Left lung (tissue), 10 donors: ENCODE results near the gene RAMP2. TPM values are rescaled to one million over a fixed set of nuclear protein-coding genes. Genes with fewer than 3 reads are reported as not detected.
"Not testable (repeated sequence)": the region's sequence is repeated elsewhere in the genome, so short reads cannot be mapped to it uniquely, and the experiment has no call there.

Source experiments
- ATAC-seq: fragments of 200-7000 bp; cut with Tn5 transposase; one replicate; pipeline ENCODE4 v1.9.1; 2020; ENCODE audit warnings: moderate library complexity
- DNase-seq, 4 donors: peaks; one replicate each; pipeline ENCODE4 v3.0.0-alpha.2; 2013 to 2020
- H3K27ac ChIP-seq, 2 donors: fragments of 200-600 bp; sonication (generic) in 1 of 2; one replicate each; pipeline versions ENCODE4 v1.5.0 to v1.8.0; 2020 to 2021
- H3K27me3 ChIP-seq, 2 donors: fragments of 200-600 bp; sonication (generic) in 1 of 2; one replicate each; pipeline versions ENCODE4 v1.5.0 to v1.8.0; 2020 to 2021
- H3K36me3 ChIP-seq, 2 donors: fragments of 200-600 bp; sonication (generic) in 1 of 2; one replicate each; pipeline versions ENCODE4 v1.5.0 to v1.8.0; 2020 to 2021
- H3K4me1 ChIP-seq, 2 donors: fragments of 200-600 bp; one replicate each; pipeline ENCODE4 v1.8.0; 2021
- H3K4me3 ChIP-seq, 2 donors: fragments of 200-600 bp; sonication (generic) in 1 of 2; one replicate each; pipeline versions ENCODE4 v1.5.0 to v1.8.0; 2020 to 2021; ENCODE audit warnings: mild to moderate bottlenecking in 1 of 2
- H3K9me3 ChIP-seq, 2 donors: fragments of 200-600 bp; sonication (generic) in 1 of 2; one replicate each; pipeline versions ENCODE4 v1.5.0 to v1.8.0; 2020 to 2021
- intact Hi-C, 2 donors: fragments of 100-400 bp; cut with DNase I; formaldehyde crosslinking; loops; one replicate each; pipeline versions ENCODE4 v1.11.2 to v1.14.2; 2022
- polyA plus RNA-seq, 6 donors: library from polyadenylated mRNA; unstranded; fragments of 120-200 nt; gene quantifications; one replicate each; pipeline ENCODE4 v1.2.1, GENCODE V29; 2013; ENCODE audit not compliant: insufficient read length in 6 of 6
- total RNA-seq, 2 donors: library from RNA; stranded (reverse); fragmentation: NEBNext Ultra II Directional; extraction: Animal tissue kit (Norgen Biotek cat#: 25700); gene quantifications; one replicate each; pipeline ENCODE4 v1.2.1, GENCODE V29; 2021
- TF ChIP-seq, protein P1 (sequence below), 2 donors: fragments of 200-600 bp; sonication (generic) in 1 of 2; IDR thresholded peaks; one replicate each; pipeline versions ENCODE4 v1.5.0 to v1.8.0; 2021; ENCODE audit warnings: antibody characterized with exemption in 2 of 2
- donor health status: DM: no; HTN: yes; CAD: no.
- donor health status: DM: no; HTN: no; CAD: no.

RAMP2 gene
- total and polyA plus RNA-seq, 8 donors, result 76.1 to 213 (median 173) TPM

DNA sequence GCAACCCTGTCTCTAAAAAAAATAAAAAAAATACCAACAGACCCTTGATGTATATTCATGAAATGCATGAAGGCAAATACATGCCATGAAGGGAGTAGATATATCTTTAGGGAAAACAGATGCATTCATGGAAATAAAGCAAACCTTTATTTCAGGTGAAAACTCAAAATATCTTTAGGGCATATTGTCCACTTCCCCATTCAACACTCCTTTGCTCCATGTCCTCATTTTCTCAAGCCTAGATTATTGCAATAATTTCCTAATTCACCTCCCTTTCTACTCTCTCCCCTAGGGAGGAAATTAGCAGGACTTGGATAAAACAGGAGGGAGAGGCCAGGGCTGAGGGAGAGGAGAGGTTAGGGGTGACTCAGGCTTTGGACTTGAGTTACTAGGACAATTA lies 6.5 kb downstream of the RAMP2 start:
- H3K36me3 ChIP-seq, result no peaks in the 10 kb centered on the region
- peaks cover 0 to 4% of the 10 kb centered on the region in 2 donors for H3K4me1 ChIP-seq
- ATAC-seq, result no peak

DNA sequence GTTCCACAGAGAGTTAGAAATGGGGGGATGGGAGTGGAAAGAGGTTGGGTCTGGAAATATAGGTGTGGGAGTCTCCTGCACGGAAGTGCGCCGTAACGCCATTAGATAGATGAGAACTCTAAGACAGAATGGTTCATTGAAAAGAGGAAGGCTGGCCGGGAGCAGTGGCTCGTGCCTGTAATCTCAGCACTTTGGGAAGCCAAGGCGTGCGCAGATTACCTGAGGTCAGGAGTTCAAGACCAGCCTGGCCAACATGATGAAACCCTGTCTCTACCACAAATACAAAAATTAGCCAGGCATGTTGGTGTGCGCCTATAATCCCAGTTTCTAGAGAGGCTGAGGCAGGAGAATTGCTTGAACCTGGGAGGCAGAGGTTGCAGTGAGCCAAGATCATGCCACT lies 7.0 kb downstream of the RAMP2 start:
- H3K9me3 ChIP-seq, intact Hi-C loops, DNase-seq, H3K36me3 ChIP-seq, H3K4me3 ChIP-seq, ATAC-seq, H3K27me3 ChIP-seq, H3K4me1 ChIP-seq, H3K27ac ChIP-seq: not testable (repeated sequence)

More for the DNA sequence above, 6.5 kb downstream of the RAMP2 start:
- Histone ChIP-seq H3K27ac (no peak overlapping the region), H3K27me3 (peaks cover 0 to 14% of the 10 kb centered on the region in 2 donors), H3K4me3 (no peak overlapping the region), H3K9me3 (no peaks in the 10 kb centered on the region)
- intact Hi-C loops, result no loop called here
- TF ChIP-seq, protein P1, sequence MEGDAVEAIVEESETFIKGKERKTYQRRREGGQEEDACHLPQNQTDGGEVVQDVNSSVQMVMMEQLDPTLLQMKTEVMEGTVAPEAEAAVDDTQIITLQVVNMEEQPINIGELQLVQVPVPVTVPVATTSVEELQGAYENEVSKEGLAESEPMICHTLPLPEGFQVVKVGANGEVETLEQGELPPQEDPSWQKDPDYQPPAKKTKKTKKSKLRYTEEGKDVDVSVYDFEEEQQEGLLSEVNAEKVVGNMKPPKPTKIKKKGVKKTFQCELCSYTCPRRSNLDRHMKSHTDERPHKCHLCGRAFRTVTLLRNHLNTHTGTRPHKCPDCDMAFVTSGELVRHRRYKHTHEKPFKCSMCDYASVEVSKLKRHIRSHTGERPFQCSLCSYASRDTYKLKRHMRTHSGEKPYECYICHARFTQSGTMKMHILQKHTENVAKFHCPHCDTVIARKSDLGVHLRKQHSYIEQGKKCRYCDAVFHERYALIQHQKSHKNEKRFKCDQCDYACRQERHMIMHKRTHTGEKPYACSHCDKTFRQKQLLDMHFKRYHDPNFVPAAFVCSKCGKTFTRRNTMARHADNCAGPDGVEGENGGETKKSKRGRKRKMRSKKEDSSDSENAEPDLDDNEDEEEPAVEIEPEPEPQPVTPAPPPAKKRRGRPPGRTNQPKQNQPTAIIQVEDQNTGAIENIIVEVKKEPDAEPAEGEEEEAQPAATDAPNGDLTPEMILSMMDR (IDR thresholded peaks at IDR 0.05), result no peak
- no peak for DNase-seq

GRCh38 chr17:42769964-42770363 lies 8.9 kb downstream of the RAMP2 start:
- H3K27me3 ChIP-seq, H3K9me3 ChIP-seq, H3K4me3 ChIP-seq, DNase-seq, ATAC-seq, H3K36me3 ChIP-seq, intact Hi-C loops, H3K27ac ChIP-seq: not testable (repeated sequence)
- H3K4me1 ChIP-seq, result peaks cover 10 to 22% of the 10 kb centered on the region in 2 donors

- ATAC-seq, result peak; percentile 6
- TF ChIP-seq, protein P1 (IDR thresholded peaks at IDR 0.05), result no peak
- intact Hi-C loops, result no loop called here
- peak overlapping the region; percentile 79 to 81 for H3K27ac ChIP-seq
- H3K9me3 ChIP-seq, result no peaks in the 10 kb centered on the region
- peaks cover 10 to 27% of the 10 kb centered on the region in 2 donors for H3K4me1 ChIP-seq
- H3K4me3 ChIP-seq, result peak overlapping the region; percentile 63 to 76
- peaks cover 0 to 4% of the 10 kb centered on the region in 2 donors for H3K27me3 ChIP-seq
- peaks cover 0 to 32% of the 10 kb centered on the region in 2 donors for H3K36me3 ChIP-seq
- DNase-seq, result no peak
These were observed 11.9 kb downstream of the RAMP2 start for GRCh38 chr17:42772945-42773289.

- Histone ChIP-seq H3K4me1 (peaks cover 10 to 27% of the 10 kb centered on the region in 2 donors), H3K27me3 (no peaks in the 10 kb centered on the region), H3K4me3 (peak within 1 kb of the TSS; percentile 63 to 76), H3K9me3 (no peaks in the 10 kb centered on the region), H3K27ac (peak within 1 kb of the TSS; percentile 79 to 81), H3K36me3 (peaks cover 0 to 38% of the 10 kb centered on the region in 2 donors)
- TF ChIP-seq, protein P1 (IDR thresholded peaks at IDR 0.05), result no peak
- ATAC-seq (peak; percentile 99), DNase-seq (peak; percentile 77 to 91 (median 83))
- intact Hi-C loops, result no loop called here
These were observed 12.4 kb downstream of the RAMP2 start, which contains the start of gene VPS25 for GRCh38 chr17:42773290-42774035. Gene VPS25, plus strand, starts transcription at chr17:42773449. Its CDS starts 27 bp downstream, at chr17:42773476.

DNA sequence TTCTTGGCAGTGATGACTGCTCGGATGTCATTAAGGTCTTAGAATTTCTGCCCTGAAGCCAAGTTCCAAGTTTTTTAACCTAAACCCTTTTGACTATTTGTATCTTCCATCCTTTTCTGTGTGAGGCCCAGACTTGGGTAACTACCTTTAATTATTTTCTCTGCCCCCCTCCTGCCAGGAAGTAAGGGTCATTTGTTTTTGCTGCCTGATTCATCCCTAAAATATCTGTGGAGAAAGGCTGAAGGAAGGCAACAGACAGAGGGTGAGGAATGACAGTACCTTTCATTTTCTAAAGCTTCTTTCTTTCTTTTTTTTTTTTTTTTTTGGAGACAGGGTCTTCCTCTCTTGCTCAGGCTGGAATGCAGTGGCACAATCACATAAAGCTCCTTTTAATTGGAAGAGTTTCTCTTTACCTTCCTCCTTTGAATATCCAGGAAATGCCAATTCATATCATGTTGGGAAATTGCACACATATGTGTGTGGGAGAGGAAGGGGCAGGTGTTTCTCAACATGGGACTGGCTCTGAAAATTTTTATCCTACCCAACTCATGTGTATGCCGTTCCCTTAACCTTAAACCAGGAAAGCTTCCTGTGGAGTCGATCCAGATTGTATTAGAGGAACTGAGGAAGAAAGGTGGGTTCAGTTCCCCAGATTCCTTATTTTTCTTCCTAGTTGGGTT lies 13.2 kb downstream of the RAMP2 start:
- peaks cover 10 to 27% of the 10 kb centered on the region in 2 donors for H3K4me1 ChIP-seq
- ATAC-seq, result no peak
- TF ChIP-seq, protein P1 (IDR thresholded peaks at IDR 0.05), result no peak
- intact Hi-C loops, result no loop called here
- peak overlapping the region in 1 of 2 donors; percentile 81 for H3K27ac ChIP-seq
- peak overlapping the region; percentile 63 to 76 for H3K4me3 ChIP-seq
- DNase-seq, result no peak
- no peaks in the 10 kb centered on the region for H3K27me3 ChIP-seq
- H3K9me3 ChIP-seq, result no peaks in the 10 kb centered on the region
- H3K36me3 ChIP-seq, result peaks cover 0 to 45% of the 10 kb centered on the region in 2 donors
